HL-60 (cell line): Measurements from ENCODE around the gene BTNL3.
"Not testable (repeated sequence)": the region's sequence is repeated elsewhere in the genome, so short reads cannot be mapped to it uniquely, and the experiment has no call there.

Experiments used
- GABPA ChIP-seq: IDR thresholded peaks from 2 replicates; pipeline ENCODE4 v1.6.1; 2012; ENCODE audit warnings: low read depth
- POLR2AphosphoS5 ChIP-seq: IDR thresholded peaks from 2 replicates; pipeline ENCODE4 v1.6.1; 2012; ENCODE audit warnings: low read depth
- SPI1 ChIP-seq: IDR thresholded peaks from 2 replicates; pipeline ENCODE4 v1.6.1; 2012; ENCODE audit warnings: low read depth, mild to moderate bottlenecking, borderline replicate concordance
- TF ChIP-seq, protein P1 (sequence below): IDR thresholded peaks from one replicate; pipeline ENCODE4 v1.5.1; 2011; ENCODE audit warnings: low read length, control low read depth, inconsistent platforms; ENCODE audit not compliant: insufficient read depth
- TF ChIP-seq, protein P2 (sequence below): IDR thresholded peaks from 2 replicates; pipeline ENCODE4 v1.6.1; 2012; ENCODE audit warnings: low read depth; ENCODE audit not compliant: insufficient replicate concordance

- TF ChIP-seq, protein P1, sequence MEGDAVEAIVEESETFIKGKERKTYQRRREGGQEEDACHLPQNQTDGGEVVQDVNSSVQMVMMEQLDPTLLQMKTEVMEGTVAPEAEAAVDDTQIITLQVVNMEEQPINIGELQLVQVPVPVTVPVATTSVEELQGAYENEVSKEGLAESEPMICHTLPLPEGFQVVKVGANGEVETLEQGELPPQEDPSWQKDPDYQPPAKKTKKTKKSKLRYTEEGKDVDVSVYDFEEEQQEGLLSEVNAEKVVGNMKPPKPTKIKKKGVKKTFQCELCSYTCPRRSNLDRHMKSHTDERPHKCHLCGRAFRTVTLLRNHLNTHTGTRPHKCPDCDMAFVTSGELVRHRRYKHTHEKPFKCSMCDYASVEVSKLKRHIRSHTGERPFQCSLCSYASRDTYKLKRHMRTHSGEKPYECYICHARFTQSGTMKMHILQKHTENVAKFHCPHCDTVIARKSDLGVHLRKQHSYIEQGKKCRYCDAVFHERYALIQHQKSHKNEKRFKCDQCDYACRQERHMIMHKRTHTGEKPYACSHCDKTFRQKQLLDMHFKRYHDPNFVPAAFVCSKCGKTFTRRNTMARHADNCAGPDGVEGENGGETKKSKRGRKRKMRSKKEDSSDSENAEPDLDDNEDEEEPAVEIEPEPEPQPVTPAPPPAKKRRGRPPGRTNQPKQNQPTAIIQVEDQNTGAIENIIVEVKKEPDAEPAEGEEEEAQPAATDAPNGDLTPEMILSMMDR, result not testable (repeated sequence)
- TF ChIP-seq POLR2AphosphoS5, GABPA, SPI1: not testable (repeated sequence)
- TF ChIP-seq, protein P2, sequence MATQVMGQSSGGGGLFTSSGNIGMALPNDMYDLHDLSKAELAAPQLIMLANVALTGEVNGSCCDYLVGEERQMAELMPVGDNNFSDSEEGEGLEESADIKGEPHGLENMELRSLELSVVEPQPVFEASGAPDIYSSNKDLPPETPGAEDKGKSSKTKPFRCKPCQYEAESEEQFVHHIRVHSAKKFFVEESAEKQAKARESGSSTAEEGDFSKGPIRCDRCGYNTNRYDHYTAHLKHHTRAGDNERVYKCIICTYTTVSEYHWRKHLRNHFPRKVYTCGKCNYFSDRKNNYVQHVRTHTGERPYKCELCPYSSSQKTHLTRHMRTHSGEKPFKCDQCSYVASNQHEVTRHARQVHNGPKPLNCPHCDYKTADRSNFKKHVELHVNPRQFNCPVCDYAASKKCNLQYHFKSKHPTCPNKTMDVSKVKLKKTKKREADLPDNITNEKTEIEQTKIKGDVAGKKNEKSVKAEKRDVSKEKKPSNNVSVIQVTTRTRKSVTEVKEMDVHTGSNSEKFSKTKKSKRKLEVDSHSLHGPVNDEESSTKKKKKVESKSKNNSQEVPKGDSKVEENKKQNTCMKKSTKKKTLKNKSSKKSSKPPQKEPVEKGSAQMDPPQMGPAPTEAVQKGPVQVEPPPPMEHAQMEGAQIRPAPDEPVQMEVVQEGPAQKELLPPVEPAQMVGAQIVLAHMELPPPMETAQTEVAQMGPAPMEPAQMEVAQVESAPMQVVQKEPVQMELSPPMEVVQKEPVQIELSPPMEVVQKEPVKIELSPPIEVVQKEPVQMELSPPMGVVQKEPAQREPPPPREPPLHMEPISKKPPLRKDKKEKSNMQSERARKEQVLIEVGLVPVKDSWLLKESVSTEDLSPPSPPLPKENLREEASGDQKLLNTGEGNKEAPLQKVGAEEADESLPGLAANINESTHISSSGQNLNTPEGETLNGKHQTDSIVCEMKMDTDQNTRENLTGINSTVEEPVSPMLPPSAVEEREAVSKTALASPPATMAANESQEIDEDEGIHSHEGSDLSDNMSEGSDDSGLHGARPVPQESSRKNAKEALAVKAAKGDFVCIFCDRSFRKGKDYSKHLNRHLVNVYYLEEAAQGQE, result not testable (repeated sequence)
Measured at GRCh38 chr5:181045857-181046256, 57.2 kb downstream of the BTNL3 start.
